Prostate gland (tissue), 2 donors: ENCODE results near the gene MYLK4. TPM values are rescaled to one million over a fixed set of nuclear protein-coding genes. Genes with fewer than 3 reads are reported as not detected.

Source experiments
- DNase-seq: peaks from one replicate; pipeline ENCODE4 v3.0.0-alpha.2; 2019; ENCODE audit warnings: low spot score
- H3K27ac ChIP-seq, 2 donors: fragments of 200-600 bp; sonication (generic); 2 replicates each; pipeline ENCODE4 v1.5.1; 2017 to 2019
- H3K27me3 ChIP-seq: fragments of 200-600 bp; sonication (generic); replicated peaks from 2 replicates; pipeline ENCODE4 v1.5.1; 2019; ENCODE audit not compliant: insufficient read depth
- H3K36me3 ChIP-seq, 2 donors: fragments of 200-600 bp; sonication (generic); 1 replicate in 1 of 2; 2 replicates in 1 of 2; pipeline versions ENCODE4 v1.5.1 to v1.8.1; 2017 to 2019
- H3K4me1 ChIP-seq: fragments of 200-600 bp; sonication (generic); replicated peaks from 2 replicates; pipeline ENCODE4 v1.5.1; 2019
- H3K4me3 ChIP-seq, 2 donors: fragments of 200-600 bp; sonication (generic); 2 replicates each; pipeline ENCODE4 v1.5.1; 2017 to 2019
- H3K9me3 ChIP-seq: fragments of 200-600 bp; sonication (generic); 2 replicates; pipeline ENCODE4 v1.5.1; 2017
- POLR2A ChIP-seq: fragments of 450-650 bp; IDR thresholded peaks from one replicate; pipeline ENCODE4 v1.6.1; 2016; ENCODE audit warnings: antibody characterized with exemption, mild to moderate bottlenecking
- POLR2AphosphoS5 ChIP-seq: sonication (generic); formaldehyde crosslinking; IDR thresholded peaks from one replicate; pipeline ENCODE4 v1.6.1; 2017; ENCODE audit warnings: antibody characterized with exemption
- WGBS: methylation state at CpG from one replicate; pipeline ENCODE4 v1.1.5; 2018; 5-methylcytosine and 5-hydroxymethylcytosine counted together
- intact Hi-C: fragments of 100-400 bp; cut with DNase I; formaldehyde crosslinking; loops from one replicate; pipeline ENCODE4 v1.14.2; 2022
- total RNA-seq, 2 donors: library from RNA; depleted of rRNA; stranded (reverse); fragments of >200 nt; gene quantifications; one replicate each; pipeline ENCODE4 v1.1.0, GENCODE V29; 2016
- TF ChIP-seq, protein P1 (sequence below), 4 experiments: fragments of 200-600 bp in 2 of 4; fragments of 450-650 bp in 2 of 4; sonication (generic) in 2 of 4; IDR thresholded peaks; 1 replicate in 3 of 4; 2 replicates in 1 of 4; pipeline ENCODE4 v1.5.1; 2016 to 2019; ENCODE audit warnings: antibody characterized with exemption in 4 of 4, mild to moderate bottlenecking in 2 of 4, moderate library complexity in 2 of 4

Gene MYLK4
- total RNA-seq, 2 donors from 2014 or later = 0.46 to 0.97 TPM

DNA sequence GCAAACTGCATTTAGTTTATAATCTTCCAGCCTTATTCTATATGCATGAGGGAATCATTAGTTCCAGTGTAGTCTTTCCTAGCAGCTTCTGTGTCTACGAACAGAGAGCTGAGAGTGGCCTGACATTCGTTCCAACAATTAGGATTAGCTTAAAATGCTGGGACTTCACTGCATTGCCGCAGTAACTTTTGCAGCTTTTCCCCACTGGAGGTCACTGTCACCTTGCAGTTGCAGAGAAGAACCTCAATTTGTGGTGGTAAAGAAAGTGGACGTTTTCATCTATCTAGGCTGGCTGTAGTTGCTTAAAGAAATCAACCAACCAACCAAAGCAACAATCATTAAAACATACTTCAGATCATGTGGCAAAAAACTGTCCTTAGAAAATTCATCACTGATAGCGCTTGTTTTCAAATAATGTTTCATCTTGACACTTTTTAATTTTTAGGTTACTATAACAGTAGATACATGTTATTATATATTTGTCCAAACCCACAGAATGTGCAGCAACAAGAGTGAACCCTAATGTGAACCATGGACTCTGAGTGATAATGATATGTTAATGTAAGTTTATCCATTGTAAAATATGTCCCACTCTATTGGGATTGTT is 12.2 kb downstream of the MYLK4 start:
- Histone ChIP-seq H3K9me3 (no peaks in the 10 kb centered on the region), H3K4me1 (no peaks in the 10 kb centered on the region), H3K27ac (no peak overlapping the region), H3K27me3 (no peaks in the 10 kb centered on the region), H3K4me3 (no peak overlapping the region), H3K36me3 (no peaks in the 10 kb centered on the region)
- DNase-seq = peak; percentile 43
- intact Hi-C loops = no loop called here
- WGBS = 28% methylated on average over 5 of the region's 5 CpGs
- TF ChIP-seq, protein P1, sequence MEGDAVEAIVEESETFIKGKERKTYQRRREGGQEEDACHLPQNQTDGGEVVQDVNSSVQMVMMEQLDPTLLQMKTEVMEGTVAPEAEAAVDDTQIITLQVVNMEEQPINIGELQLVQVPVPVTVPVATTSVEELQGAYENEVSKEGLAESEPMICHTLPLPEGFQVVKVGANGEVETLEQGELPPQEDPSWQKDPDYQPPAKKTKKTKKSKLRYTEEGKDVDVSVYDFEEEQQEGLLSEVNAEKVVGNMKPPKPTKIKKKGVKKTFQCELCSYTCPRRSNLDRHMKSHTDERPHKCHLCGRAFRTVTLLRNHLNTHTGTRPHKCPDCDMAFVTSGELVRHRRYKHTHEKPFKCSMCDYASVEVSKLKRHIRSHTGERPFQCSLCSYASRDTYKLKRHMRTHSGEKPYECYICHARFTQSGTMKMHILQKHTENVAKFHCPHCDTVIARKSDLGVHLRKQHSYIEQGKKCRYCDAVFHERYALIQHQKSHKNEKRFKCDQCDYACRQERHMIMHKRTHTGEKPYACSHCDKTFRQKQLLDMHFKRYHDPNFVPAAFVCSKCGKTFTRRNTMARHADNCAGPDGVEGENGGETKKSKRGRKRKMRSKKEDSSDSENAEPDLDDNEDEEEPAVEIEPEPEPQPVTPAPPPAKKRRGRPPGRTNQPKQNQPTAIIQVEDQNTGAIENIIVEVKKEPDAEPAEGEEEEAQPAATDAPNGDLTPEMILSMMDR (IDR thresholded peaks at IDR 0.05) = peak; percentile 28 to 73 (median 54)
- TF ChIP-seq POLR2AphosphoS5 (peak; percentile 27), POLR2A (no peak)

GRCh38 chr6:2737885-2738284 is 12.8 kb downstream of the MYLK4 start:
- no peak overlapping the region for H3K4me3 ChIP-seq

GRCh38 chr6:2734488-2735166 is 16.1 kb downstream of the MYLK4 start:
- no peaks in the 10 kb centered on the region for H3K36me3 ChIP-seq
- 82% methylated on average over 2 of the region's 2 CpGs for WGBS
- intact Hi-C loops = no loop called here
- DNase-seq = no peak
- no peak for TF ChIP-seq POLR2AphosphoS5
- TF ChIP-seq POLR2A = no peak
- TF ChIP-seq, protein P1 (IDR thresholded peaks at IDR 0.05) = no peak
- no peak overlapping the region for H3K4me3 ChIP-seq
- no peaks in the 10 kb centered on the region for H3K4me1 ChIP-seq
- H3K27ac ChIP-seq = no peak overlapping the region
- no peaks in the 10 kb centered on the region for H3K27me3 ChIP-seq
- no peaks in the 10 kb centered on the region for H3K9me3 ChIP-seq

More at GRCh38 chr6:2737885-2738284, 12.8 kb downstream of the MYLK4 start:
- Histone ChIP-seq H3K27me3 (no peaks in the 10 kb centered on the region), H3K36me3 (no peaks in the 10 kb centered on the region), H3K9me3 (no peaks in the 10 kb centered on the region), H3K27ac (no peak overlapping the region), H3K4me1 (no peaks in the 10 kb centered on the region)
- DNase-seq = no peak
- intact Hi-C loops = no loop called here
- TF ChIP-seq POLR2AphosphoS5 (no peak), POLR2A (no peak)
- TF ChIP-seq, protein P1 (IDR thresholded peaks at IDR 0.05) = no peak
- WGBS = 62% methylated on average over 3 of the region's 3 CpGs

- Histone ChIP-seq H3K4me1 (no peaks in the 10 kb centered on the region), H3K27ac (no peak overlapping the region), H3K4me3 (no peak overlapping the region), H3K27me3 (no peaks in the 10 kb centered on the region), H3K36me3 (no peaks in the 10 kb centered on the region), H3K9me3 (no peaks in the 10 kb centered on the region)
- no peak for DNase-seq
- TF ChIP-seq POLR2AphosphoS5 (no peak), POLR2A (no peak)
- TF ChIP-seq, protein P1 (IDR thresholded peaks at IDR 0.05) = no peak
- intact Hi-C loops = no loop called here
- WGBS = 94% methylated on average over 22 of the region's 22 CpGs
Observed at GRCh38 chr6:2733736-2734480, 16.8 kb downstream of the MYLK4 start.
